ENCODE data around the gene PKP4.

DNA sequence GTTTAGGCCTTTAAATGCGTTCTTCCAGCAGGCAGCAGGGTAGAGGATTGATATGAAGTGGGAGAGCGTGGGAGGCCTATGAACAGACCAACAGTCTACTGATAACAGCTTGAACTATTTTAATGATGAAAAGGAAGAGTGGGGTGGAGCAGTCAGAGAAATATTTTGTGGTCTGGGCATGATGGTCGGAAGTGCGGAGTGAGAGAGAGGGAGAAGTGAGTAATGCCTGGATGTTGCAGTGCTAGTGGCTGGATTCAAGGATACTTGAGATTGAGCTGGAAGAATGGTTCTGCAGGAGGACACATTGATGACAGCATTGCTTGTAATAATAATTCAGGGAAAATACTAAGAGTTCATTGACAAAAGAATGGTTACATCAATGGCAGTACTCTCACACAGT, 187.4 kb downstream of the PKP4 start:
- no peak for TF ChIP-seq CTCF (IDR thresholded peaks at IDR 0.05)
- no peak for TF ChIP-seq EP300 (IDR thresholded peaks at IDR 0.05)
- no peak for TF ChIP-seq POLR2AphosphoS5 (IDR thresholded peaks at IDR 0.05)
